GM12864 (cell line): ENCODE data around the gene BMP8A.

Experiments used
- DNase-seq: peaks from one replicate; pipeline ENCODE4 v3.0.0-alpha.2; 2011; ENCODE audit warnings: low read depth
- H3K4me3 ChIP-seq: 2 replicates; pipeline ENCODE4 v1.5.1; 2011; ENCODE audit warnings: mild to moderate bottlenecking, low read depth, low read length, control low read depth
- CTCF ChIP-seq: IDR thresholded peaks from 2 replicates; pipeline ENCODE4 v1.5.1; 2011; ENCODE audit warnings: low read depth, mild to moderate bottlenecking, moderate library complexity, low read length, control low read depth, inconsistent platforms; ENCODE audit errors: missing control alignments

Gene BMP8A

DNA sequence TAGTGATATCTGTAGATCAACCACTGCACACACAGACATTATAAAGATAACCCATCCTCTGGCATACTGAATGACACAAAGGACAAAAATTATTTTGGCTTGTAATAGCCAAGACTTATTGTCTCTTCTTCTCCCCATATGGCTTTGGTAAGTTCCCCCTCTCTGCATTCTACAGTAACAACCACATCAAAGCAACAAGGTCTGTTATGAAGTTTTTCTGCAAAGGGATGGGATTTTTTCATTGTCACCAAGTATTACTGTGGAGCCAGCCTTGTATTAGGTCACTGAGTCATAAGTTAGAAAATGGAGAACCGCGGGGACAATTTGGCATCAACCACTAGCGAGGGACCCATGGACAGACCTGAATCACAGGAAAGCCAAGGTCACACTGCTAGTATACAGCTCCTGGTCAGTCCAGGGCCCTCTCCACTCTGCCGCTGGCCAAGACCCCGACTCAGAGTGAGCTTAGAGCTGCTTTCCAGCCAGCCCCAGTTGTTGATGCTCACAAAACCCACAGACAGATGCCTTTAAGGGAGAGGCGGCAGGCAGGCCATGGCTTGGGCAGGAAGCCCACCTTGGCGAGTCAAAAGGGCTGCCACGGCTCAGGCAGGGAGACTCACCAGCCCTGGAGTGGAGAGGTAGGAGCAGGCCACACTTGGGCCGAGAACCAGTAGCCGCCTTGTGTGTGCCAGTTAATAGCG is 79.2 kb downstream of the BMP8A start:
- H3K4me3 ChIP-seq = no peak overlapping the region
- no peak for TF ChIP-seq CTCF
- DNase-seq = no peak

GRCh38 chr1:39571178-39571483 is 79.7 kb downstream of the BMP8A start:
- no peak for DNase-seq
- no peak overlapping the region for H3K4me3 ChIP-seq
- TF ChIP-seq CTCF = no peak

DNA sequence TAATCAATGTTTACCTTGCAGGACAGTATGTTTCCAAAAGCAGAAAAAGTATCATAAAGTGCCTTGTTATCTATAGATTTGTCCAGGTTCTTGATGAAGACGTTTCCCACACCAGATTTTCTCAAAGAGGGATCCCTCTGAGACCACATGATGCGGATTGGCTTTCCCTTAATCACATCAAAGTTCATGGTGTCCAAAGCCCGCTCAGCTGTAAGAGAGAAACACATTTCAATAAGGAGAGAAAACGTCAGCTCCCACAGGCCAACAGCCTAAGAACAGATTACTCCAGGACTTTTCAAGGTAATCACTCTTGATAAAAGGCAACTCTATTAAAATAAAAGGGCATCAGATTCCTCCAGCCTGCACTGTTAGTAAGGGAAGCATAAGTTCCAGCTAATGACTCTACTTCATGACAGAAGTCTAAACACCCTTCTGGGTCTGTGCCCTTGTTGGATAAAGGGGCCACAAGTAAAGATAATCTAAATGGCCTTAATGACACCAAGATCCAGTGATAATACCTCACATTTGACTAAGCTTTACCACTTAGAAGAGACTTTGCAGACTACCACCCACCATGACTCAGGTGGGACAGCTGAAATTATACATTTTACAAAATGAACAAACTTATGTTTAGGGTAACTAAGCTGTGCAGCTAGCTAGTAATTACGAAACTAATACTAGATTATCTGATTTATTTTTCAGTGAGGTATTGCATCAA is 81.1 kb downstream of the BMP8A start:
- DNase-seq = no peak
- TF ChIP-seq CTCF = no peak
- peak overlapping the region; percentile 67; the same call in 1 of the 2 replicates for H3K4me3 ChIP-seq

DNA sequence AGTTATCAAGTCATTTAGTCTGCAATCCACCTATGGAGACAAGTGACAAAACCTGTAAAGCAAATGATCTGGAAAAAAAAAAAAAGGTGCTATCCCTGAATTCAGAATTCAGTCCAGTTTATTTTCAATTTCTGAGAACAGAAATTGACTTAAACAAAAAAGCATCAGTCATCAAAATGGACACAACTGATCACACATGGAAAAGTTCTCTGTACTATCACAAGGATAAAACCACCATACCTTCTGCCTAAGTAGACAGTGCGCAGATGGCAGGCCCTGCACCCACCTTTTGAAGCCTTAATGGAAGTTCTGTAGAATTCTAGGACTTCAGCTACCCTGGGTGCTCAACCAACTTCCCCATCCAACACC is 81.6 kb downstream of the BMP8A start:
- no peak for TF ChIP-seq CTCF
- DNase-seq = no peak
- H3K4me3 ChIP-seq = peak overlapping the region; percentile 67

- TF ChIP-seq CTCF = no peak
- peak overlapping the region; percentile 67 for H3K4me3 ChIP-seq
- no peak for DNase-seq
Measured at GRCh38 chr1:39573736-39574624, 82.5 kb downstream of the BMP8A start.

DNA sequence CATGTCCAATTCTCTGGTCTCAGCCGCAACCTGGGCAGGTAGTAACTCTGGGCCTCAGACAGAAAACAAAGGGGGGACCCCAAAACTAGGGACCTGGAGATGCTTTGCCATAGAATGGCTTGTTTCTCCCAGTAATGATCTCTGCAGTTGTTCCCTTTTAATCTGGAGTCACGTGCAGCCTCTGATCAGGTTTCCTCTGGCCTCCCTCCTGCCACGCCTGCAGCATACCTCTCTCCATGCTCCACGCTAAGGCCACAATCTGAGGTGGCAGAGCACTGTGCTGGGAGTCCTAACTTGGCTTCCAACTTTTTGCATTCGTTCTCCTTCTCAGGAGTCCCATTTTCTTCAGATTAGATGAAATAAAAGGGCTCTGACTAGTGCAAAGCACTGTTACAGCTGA is 83.2 kb downstream of the BMP8A start:
- TF ChIP-seq CTCF = no peak
- no peak for DNase-seq

More for the DNA sequence above, 83.2 kb downstream of the BMP8A start:
- peak overlapping the region; percentile 67 for H3K4me3 ChIP-seq
